ENCODE results near the gene LAMC3.

LAMC3 gene

DNA sequence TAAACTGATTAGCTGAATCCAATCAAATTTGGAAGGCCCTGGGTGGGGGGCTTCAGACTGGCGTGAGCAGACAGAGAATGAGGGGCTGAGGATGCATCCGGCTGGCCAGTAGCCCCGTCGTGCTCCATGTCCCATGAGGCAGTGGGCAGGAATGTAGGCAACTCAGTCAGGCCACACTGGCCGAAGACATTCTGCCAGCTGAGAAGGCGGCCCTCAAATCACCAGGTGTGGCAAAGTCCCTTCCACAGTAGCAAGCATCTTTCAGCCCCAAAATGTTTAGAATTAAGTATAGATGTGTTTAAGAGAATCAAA is 25.7 kb upstream of the LAMC3 start:
- TF ChIP-seq, protein P1, sequence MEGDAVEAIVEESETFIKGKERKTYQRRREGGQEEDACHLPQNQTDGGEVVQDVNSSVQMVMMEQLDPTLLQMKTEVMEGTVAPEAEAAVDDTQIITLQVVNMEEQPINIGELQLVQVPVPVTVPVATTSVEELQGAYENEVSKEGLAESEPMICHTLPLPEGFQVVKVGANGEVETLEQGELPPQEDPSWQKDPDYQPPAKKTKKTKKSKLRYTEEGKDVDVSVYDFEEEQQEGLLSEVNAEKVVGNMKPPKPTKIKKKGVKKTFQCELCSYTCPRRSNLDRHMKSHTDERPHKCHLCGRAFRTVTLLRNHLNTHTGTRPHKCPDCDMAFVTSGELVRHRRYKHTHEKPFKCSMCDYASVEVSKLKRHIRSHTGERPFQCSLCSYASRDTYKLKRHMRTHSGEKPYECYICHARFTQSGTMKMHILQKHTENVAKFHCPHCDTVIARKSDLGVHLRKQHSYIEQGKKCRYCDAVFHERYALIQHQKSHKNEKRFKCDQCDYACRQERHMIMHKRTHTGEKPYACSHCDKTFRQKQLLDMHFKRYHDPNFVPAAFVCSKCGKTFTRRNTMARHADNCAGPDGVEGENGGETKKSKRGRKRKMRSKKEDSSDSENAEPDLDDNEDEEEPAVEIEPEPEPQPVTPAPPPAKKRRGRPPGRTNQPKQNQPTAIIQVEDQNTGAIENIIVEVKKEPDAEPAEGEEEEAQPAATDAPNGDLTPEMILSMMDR (IDR thresholded peaks at IDR 0.05; ENCODE audit: control extremely low read depth, extremely low read depth, low read depth, missing control alignments) = no peak
- DNase-seq (ENCODE audit: extremely low spot score) = no peak
- POLR2A ChIA-PET = no interaction called here
- CTCF ChIA-PET = interaction anchor here (0.8 to 1.5 kb wide), 3 partner anchors 15 to 523 kb away, joined by 3 read pairs; no protein-coding TSS in a partner anchor

DNA sequence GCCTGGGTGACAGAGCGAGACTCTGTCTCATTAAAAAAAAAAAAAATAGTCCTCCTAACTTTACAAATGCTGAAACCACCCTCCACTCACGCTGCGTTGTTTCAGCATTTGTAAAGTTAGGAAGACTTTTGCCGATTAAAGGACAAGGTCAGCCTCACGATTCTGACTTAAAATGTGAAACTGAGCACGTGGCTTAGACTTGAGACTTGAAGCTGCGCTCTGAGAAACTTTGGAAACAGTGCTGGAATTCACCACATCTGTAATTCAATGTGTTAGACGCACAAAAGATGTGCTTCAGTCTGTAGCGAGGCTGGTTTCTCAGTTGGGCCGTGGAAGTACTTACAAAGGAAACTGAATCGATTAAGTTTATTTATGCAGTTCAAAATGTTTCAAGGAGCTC is 25.0 kb upstream of the LAMC3 start:
- TF ChIP-seq, protein P1 (IDR thresholded peaks at IDR 0.05; ENCODE audit: control extremely low read depth, extremely low read depth, low read depth, missing control alignments) = no peak
- CTCF ChIA-PET = interaction anchor here (1.5 to 2.9 kb wide), 2 partner anchors 14 to 30 kb away, joined by 3 to 12 read pairs; no protein-coding TSS in a partner anchor
- DNase-seq (ENCODE audit: extremely low spot score) = no peak
- POLR2A ChIA-PET = no interaction called here

DNA sequence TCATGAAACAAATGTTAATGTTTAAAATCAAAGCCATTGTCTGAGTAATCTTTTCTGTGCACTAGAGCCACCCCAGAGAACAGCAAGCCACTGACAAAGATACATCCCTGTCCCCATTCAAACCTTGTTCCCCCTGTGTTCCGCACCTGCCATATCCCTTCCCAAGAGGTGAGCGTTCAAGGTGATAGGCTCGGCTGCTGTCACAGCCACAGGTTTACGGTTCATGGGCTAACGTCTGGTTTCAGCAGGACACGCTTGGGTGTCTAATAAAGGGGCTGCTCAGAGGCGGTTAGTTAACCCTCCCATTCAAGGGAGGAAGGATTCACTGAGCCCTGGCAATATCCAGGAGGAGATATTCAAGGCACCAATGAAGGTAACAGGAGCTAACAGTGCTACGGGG is 24.5 kb upstream of the LAMC3 start:
- no peak for DNase-seq (ENCODE audit: extremely low spot score)
- TF ChIP-seq, protein P1 (IDR thresholded peaks at IDR 0.05; ENCODE audit: control extremely low read depth, extremely low read depth, low read depth, missing control alignments) = no peak
- POLR2A ChIA-PET = no interaction called here
- CTCF ChIA-PET = interaction anchor here (1.0 to 2.9 kb wide), 5 partner anchors 13 to 365 kb away, joined by 3 to 12 read pairs (median 3); no protein-coding TSS in a partner anchor

- POLR2A ChIA-PET = no interaction called here
- TF ChIP-seq, protein P1 (IDR thresholded peaks at IDR 0.05; ENCODE audit: control extremely low read depth, extremely low read depth, low read depth, missing control alignments) = no peak
- CTCF ChIA-PET = interaction anchor here (1.0 to 2.9 kb wide), 4 partner anchors 13 to 365 kb away, joined by 3 to 12 read pairs (median 4); no protein-coding TSS in a partner anchor
- no peak for DNase-seq (ENCODE audit: extremely low spot score)
Observed at GRCh38 chr9:130985029-130985428, 23.9 kb upstream of the LAMC3 start.

GRCh38 chr9:130985606-130986162 is 23.3 kb upstream of the LAMC3 start:
- TF ChIP-seq, protein P1 (IDR thresholded peaks at IDR 0.05; ENCODE audit: control extremely low read depth, extremely low read depth, low read depth, missing control alignments) = no peak
- POLR2A ChIA-PET = no interaction called here
- no peak for DNase-seq (ENCODE audit: extremely low spot score)
- CTCF ChIA-PET = interaction anchor here (1.0 to 2.9 kb wide), 4 partner anchors 12 to 364 kb away, joined by 3 to 12 read pairs (median 4); no protein-coding TSS in a partner anchor

- POLR2A ChIA-PET = no interaction called here
Observed at GRCh38 chr9:130986356-130986965, 22.5 kb upstream of the LAMC3 start.

More at GRCh38 chr9:130986356-130986965, 22.5 kb upstream of the LAMC3 start:
- no peak for DNase-seq (ENCODE audit: extremely low spot score)
- TF ChIP-seq, protein P1 (IDR thresholded peaks at IDR 0.05; ENCODE audit: control extremely low read depth, extremely low read depth, low read depth, missing control alignments) = no peak
- CTCF ChIA-PET = interaction anchor here (1.2 to 2.9 kb wide), 3 partner anchors 11 to 60 kb away, joined by 5 to 12 read pairs (median 7); no protein-coding TSS in a partner anchor
